Sciatic nerve (tissue), 2 donors: Measurements from ENCODE around the gene TNFRSF1B. TPM values are rescaled to one million over a fixed set of nuclear protein-coding genes. Genes with fewer than 3 reads are reported as not detected.
A peak's percentile ranks its signal among the peaks of the same experiment; 100 is the strongest.

Experiments
- ATAC-seq: fragments of 200-7000 bp; cut with Tn5 transposase; one replicate; pipeline ENCODE4 v1.9.1; 2020; ENCODE audit warnings: mild to moderate bottlenecking, moderate library complexity
- DNase-seq: peaks from one replicate; pipeline ENCODE4 v3.0.0-alpha.2; 2020; ENCODE audit warnings: low spot score
- intact Hi-C: fragments of 100-400 bp; cut with DNase I; formaldehyde crosslinking; loops from one replicate; pipeline ENCODE4 v1.14.2; 2022
- total RNA-seq: library from RNA; stranded (reverse); fragmentation: NEBNext Ultra II Directional; extraction: Animal tissue kit (Norgen Biotek cat#: 25700); gene quantifications from one replicate; pipeline ENCODE4 v1.2.1, GENCODE V29; 2021
- donor health status: DM: no; HTN: no; CAD: no.
- donor health status: DM: no; HTN: no; CAD: no.

The TNFRSF1B gene
- total RNA-seq, 1 donor from 2014 or later, result 90.9 TPM

DNA sequence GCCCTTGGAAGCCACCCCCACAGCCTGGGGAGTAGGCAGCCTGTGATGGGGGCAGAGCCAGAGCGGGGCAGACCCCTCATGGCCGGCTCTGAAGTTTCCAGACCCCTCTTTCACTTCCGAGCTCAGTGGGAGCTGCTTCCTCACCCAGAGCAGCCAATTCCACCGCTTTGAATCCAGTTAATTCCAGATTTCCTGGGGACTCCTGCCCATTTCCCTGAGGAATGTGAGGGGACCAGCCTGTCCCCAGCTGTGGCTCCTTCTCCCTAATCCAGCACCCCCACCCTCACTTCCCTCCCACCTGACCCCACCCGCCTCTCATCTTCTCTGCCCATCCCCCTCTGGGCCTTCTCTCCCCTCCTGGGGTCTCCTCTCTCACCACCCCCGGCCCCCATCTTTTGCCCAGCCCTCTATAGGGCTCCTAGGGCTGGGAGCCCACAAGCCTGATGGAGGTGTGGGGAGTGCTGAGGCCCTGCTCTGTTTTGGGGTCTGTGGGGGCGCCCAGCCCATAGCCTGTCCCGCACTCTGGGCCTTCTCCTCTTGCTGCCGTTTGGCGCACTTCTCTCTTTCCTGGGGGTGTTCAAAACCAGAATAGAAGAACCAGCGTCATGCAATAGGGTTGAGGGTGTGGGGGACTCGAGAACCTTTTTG is 26.2 kb upstream of the TNFRSF1B start:
- intact Hi-C loops, result no loop called here
- ATAC-seq (no peak), DNase-seq (no peak)

DNA sequence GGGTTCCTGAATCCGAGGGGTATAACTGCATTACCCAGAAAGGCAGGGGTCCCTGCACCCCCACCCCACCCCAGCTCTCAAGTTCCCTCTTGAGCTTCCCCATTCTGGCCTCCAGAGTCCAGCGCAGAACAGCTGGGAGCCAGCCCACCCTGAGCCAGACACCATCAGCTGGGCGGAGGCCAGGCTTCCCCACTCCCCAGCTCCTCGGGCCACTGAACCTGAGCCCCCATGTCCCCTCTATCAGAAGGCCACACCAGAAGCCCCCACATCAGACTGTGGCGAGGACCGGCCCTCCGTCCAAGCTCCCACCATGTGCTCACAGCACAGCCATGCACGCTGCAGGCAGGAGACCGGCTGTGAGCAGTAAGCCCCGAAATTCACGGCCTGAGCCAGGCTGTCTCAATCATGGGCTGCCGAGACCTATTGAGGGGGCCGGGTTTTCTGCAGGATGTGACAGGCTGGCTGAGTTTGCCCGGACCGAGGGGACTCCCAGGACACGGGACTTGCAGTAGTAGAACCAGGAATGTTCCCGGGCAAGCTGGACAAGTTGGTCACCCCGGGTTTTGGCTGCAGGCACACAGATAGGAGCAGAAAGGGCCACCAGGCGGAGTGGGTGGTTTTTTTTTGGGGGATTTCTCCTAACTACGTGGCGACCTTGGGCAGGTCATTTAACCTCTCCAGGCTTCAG is 25.5 kb upstream of the TNFRSF1B start:
- DNase-seq, result peak; percentile 55
- intact Hi-C loops, result no loop called here
- ATAC-seq, result no peak

DNA sequence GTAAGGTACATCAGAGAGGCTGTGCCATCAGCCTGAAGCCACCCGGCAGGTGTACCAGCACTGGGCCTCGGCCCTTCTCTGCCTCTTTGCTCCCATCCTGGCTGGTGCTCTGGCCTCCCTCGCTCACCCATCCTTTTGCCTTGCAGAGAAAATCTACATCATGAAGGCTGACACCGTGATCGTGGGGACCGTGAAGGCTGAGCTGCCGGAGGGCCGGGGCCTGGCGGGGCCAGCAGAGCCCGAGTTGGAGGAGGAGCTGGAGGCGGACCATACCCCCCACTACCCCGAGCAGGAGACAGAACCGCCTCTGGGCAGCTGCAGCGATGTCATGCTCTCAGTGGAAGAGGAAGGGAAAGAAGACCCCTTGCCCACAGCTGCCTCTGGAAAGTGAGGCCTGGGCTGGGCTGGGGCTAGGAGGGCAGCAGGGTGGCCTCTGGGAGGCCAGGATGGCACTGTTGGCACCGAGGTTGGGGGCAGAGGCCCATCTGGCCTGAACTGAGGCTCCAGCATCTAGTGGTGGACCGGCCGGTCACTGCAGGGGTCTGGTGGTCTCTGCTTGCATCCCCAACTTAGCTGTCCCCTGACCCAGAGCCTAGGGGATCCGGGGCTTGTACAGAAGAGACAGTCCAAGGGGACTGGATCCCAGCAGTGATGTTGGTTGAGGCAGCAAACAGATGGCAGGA is 24.5 kb upstream of the TNFRSF1B start:
- peak; percentile 1 for ATAC-seq
- no peak for DNase-seq
- intact Hi-C loops, result no loop called here

DNA sequence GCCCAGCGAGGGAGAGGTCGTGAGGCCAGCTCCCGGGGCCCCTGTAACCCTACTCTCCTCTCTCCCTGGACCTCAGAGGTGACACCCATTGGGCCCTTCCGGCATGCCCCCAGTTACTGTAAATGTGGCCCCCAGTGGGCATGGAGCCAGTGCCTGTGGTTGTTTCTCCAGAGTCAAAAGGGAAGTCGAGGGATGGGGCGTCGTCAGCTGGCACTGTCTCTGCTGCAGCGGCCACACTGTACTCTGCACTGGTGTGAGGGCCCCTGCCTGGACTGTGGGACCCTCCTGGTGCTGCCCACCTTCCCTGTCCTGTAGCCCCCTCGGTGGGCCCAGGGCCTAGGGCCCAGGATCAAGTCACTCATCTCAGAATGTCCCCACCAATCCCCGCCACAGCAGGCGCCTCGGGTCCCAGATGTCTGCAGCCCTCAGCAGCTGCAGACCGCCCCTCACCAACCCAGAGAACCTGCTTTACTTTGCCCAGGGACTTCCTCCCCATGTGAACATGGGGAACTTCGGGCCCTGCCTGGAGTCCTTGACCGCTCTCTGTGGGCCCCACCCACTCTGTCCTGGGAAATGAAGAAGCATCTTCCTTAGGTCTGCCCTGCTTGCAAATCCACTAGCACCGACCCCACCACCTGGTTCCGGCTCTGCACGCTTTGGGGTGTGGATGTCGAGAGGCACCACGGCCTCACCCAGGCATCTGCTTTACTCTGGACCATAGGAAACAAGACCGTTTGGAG is 23.7 kb upstream of the TNFRSF1B start:
- peak; percentile 78 for DNase-seq
- peak; percentile 31 for ATAC-seq
- intact Hi-C loops, result no loop called here

DNA sequence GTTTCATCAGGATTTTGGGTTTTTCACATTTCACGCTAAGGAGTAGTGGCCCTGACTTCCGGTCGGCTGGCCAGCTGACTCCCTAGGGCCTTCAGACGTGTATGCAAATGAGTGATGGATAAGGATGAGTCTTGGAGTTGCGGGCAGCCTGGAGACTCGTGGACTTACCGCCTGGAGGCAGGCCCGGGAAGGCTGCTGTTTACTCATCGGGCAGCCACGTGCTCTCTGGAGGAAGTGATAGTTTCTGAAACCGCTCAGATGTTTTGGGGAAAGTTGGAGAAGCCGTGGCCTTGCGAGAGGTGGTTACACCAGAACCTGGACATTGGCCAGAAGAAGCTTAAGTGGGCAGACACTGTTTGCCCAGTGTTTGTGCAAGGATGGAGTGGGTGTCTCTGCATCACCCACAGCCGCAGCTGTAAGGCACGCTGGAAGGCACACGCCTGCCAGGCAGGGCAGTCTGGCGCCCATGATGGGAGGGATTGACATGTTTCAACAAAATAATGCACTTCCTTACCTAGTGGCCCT is 23.1 kb upstream of the TNFRSF1B start:
- intact Hi-C loops, result no loop called here
- peak; percentile 86 for ATAC-seq
- peak; percentile 84 for DNase-seq

DNA sequence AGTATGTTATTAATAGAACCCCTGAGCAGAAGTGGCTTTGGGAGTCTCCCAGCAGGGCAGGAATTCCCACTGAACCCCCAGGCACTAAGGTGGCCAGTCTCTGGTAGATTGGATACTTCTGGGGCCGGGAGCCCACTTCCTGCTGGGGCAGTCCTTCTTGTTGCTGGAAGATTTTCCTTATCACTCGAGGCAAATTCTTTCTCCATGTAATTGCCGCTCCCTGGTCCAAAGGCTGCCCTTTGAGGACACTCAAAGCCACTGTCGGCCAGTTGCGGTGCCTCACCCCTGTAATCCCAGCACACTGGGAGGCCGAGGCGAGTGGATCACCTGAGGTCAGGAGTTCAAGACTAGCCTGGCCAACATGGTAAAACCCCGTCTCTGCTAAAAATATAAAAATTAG is 22.6 kb upstream of the TNFRSF1B start:
- ATAC-seq, result no peak
- no peak for DNase-seq
- intact Hi-C loops, result no loop called here

DNA sequence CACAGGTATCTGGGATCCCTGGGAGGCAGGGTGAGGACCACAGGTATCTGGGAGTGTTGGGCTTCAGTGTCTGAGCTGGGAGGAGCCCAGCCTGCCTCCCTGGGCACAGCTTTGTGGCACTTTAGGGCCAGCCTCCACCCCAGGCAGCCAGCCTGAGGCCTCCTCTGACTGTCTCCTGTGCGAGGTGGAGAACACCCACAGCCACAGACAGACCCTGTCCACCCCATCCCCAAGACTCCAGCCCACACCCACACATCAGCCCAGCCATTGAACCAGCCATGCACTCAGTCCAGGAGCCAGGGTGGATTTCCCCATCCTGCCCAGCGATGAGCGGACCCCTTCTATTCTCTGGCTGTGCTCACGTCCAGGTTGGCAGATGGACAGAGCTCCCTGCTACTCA is 21.8 kb upstream of the TNFRSF1B start:
- ATAC-seq (no peak), DNase-seq (no peak)
- intact Hi-C loops, result no loop called here

DNA sequence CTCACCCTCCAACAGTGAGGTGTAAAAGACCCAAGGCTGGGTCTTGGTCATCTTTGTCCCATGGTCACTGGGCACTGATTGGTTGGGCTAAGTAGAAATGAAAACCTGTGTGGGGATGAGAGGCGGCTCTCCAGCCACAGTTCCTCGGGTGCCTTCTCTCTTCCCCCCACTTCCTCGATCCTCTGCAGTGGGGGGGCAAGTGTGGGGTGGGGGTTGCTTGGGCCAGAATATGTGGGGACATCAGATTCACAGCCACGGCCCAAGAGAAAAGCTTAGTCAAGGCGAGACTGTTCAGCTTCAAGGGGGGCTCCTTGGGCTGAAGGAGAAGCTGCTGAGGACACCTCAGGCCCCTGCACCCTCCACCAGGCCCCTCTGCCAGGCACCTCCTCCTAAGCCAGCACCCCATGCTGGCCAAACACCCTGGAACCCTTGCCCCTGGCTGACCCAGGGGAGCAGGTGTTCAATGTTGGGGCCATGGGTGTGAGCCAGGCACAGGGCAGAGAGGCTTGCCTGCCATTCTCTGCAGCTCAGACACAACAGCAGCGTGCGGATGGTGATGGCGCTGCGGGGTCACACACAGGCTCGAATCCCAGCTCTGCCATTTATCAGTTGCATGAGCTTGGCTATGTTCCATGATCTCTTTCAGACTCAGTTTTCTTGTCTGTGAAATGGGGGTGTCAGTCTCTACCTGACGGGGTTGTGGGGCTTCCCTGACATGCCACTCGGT is 21.0 kb upstream of the TNFRSF1B start:
- DNase-seq (no peak), ATAC-seq (no peak)
- intact Hi-C loops, result no loop called here

DNA sequence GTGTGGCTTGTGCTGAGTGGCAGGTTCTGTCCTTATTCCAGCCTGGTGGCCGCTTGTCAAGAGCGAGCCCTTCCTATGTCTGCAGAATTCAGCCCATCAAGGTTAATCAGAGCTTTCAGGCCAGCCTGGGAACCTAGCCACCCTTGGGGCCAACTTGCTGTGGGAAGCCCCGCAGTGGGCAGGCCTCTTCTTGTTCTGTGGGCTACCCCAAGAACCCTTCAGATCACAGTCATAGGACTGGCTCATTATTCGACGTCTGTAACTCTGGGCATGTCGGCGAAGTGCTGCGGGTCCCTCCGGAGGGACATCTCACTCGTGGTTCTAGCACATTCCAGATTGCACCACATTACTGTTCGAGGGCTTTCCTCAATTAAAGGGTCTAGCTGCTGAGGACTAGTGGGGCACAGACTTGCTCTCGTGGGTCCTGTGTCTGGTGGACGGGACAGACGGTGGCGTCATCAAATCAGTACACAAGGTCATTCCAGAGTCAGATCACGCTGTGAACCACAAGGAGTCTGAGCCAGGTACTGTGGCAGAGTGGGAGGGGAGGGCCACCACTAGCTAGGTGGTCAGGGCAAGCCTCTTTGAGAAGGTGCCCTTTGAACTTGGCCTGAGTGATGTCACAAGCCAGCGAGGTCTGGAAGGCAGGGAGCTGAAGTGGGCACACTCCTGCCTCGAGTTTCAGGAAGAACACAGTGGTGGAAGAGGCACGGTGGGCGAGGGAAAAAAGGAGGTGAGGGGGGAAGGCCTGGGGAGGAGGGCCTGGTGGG is 20.3 kb upstream of the TNFRSF1B start:
- no peak for ATAC-seq
- intact Hi-C loops, result no loop called here
- DNase-seq, result no peak

DNA sequence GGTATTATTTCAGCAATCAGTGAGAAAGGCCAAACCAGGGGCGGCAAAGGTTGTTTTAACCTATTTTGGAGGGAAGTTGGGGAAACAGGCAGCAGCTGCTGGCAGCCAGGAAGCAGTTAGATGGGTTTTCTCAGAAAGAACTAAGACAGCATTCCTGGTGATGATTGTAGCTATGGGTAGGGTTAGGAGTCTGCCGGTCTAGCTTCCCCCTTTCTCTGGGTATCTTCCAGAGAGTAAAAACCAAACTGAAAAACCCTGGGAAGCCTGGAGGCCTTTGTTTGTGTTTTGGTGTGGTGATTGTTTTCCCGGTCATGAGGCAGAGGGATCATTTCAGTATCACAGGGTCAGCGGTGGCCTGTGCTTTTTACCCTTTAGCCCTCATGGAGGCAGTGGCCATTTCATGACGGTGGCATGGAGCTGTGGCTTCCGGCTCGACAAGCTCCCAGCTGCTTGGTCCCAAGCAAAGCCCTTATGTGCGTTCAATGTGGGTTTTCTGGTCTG is 19.5 kb upstream of the TNFRSF1B start:
- intact Hi-C loops, result no loop called here
- DNase-seq (no peak), ATAC-seq (no peak)

DNA sequence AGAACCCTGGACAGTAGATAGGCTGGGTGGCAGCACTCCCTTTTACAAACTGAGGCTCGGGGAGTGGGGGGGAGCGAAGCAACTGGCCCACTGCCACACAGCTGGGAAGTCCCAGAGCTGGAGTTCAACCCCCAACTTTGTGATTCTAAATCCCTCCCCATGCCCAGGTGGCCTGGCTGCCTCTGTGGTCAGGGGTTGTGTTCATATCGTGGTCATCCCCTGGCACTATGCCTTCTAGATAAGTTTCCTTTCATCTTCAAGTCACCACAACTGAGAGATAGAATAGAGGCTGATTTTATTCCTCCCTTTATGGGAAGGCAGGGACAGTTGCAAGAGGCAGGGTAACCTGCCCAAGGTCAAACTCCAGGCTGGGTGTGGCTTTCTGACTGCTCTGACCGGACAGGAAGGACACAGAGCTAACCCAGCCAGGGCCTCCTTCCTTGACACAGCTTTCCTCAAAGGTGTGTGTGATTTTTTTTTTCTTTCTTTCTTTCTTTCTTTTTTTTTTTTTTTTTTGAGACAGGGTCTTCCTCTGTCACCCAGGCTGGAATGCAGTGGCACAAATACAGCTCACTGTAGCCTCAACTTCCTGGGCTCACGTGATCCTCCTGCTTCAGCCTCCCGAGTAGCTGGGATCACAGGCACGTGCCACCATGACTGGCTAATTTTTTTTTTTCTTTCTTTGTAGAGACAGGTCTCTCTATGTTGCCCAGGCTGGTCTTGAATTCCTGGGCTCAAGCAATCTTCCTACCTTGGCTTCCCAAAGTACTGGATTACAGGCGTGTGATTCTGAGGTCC is 18.4 kb upstream of the TNFRSF1B start:
- intact Hi-C loops, result no loop called here
- ATAC-seq, result no peak
- DNase-seq, result no peak

DNA sequence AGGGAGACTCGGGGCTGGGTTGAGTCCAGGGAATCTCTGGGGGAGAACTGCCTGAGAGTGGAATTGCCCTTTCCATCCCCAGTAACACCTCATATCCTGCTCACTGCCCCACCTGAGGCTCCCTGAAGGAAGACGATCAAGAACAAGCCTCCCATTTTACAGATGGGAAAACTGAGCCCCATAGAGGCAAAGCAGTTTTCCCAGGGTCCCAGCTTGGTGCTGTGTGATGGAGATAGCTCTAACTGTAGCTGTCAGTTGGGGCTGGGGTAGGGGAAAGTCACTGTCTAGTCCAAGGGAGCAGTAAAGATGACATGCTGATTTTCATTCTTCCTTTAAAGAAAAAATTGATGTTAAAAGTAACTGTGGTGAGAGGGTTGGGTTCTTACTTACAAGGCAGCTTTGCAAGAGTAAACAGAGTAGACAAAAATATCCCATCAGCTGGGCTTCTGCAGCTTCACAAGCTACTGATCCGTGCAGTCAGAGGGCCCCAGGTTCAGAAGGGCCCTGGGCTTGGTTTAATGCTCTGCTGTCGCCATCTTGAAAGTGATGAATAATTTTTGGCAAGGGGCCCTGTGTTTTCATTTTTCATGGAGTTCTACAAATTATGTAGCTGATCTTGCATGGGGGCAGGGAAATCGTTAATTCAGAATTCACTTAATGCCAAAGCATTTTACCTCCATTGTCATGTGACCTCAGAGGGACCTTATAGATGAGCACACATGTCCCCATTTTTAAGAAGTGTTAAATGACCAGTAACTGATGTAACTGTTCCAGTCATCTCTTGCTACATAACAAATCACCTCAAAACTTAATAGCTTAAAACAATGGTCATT is 17.6 kb upstream of the TNFRSF1B start:
- DNase-seq, result no peak
- no peak for ATAC-seq
- intact Hi-C loops, result no loop called here

DNA sequence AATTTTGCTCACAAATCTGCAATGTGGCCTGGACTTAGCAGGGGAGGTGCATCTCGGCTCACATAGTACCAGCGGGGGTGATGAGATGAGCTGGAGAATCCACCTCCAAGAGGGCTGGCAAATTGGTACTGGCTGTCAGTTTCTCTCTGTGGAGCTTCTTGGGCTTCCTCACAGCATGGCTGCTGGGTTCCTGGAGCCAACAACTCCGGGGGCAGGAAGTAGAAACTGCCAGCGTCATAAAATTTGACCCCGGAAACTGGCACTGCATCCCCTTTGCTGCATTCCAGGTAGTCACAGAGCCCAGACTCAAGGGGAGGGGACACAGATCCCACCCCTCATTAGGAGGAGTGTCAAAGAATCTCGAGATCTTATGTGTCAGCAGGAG is 17.0 kb upstream of the TNFRSF1B start:
- ATAC-seq, result no peak
- intact Hi-C loops, result no loop called here
- DNase-seq, result no peak

DNA sequence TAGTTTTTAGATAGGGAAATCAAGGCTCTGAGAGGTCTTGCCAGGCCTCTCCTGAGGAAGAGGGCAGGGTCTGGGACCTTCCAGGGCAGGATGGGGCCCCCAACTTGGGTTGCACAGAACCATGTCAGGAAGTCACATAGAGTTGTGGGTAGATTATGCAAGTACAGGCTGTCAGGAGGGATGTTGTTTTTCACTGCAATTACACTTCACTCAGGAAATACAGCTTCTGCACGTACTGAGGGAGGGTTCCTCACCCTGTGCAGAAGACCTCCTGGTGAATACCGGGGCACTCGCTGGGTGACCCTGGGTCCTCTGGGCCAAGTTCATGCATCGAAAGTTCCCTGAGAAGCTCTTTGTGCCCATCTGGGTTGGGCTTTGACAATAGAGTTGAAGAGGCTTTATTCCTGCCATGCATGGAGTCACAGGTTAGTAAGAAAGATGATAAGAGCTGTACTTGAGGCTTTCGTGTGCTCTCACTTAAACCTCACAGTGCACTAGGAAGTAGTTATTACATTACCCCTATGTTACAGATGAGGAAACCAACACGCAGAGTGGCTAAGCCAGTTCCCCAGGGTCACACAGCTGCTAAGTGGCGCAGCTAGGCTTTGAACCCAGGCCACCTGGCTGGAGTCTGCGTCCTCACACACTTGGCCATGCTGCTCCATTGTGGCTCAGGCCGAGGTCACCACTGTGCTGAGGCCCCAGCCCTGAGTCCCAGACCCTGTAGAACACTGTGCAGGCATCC is 16.2 kb upstream of the TNFRSF1B start:
- no peak for ATAC-seq
- intact Hi-C loops, result no loop called here
- no peak for DNase-seq

DNA sequence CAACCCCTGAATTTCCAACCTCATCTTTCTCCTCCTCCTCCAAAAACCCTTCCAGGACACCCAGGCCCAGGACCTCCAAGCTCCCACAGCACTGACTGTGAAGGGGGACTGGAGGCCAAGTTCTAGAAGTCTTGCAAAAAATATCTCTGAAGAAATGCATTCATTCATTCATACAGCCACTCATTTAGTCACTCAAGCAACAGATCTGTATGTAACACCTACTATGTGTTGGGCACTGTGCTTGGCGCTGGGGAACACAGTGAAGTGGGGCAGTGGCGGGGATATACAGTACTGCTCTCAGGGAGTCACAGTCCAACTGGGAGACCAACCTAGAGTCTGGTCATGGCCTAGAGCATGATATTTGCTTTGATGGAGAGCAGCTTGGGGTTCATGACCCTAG is 15.3 kb upstream of the TNFRSF1B start:
- ATAC-seq (no peak), DNase-seq (no peak)
- intact Hi-C loops, result no loop called here
